ENCODE results near the gene TRIOBP.

- TF ChIP-seq CTCF (IDR thresholded peaks at IDR 0.05; ENCODE audit: low read depth, low read length) (no peak), EZH2phosphoT487 (IDR thresholded peaks at IDR 0.05; ENCODE audit: low read depth) (no peak)
Measured at GRCh38 chr22:37804881-37805809, 108.3 kb downstream of the TRIOBP start.
